ENCODE data around the gene FAR2.
"Not testable (repeated sequence)": the region's sequence is repeated elsewhere in the genome, so short reads cannot be mapped to it uniquely, and the experiment has no call there.

- not testable (repeated sequence) for TF ChIP-seq CTCF (IDR thresholded peaks at IDR 0.05); ZFX (IDR thresholded peaks at IDR 0.05; ENCODE audit: borderline replicate concordance)
Measured at GRCh38 chr12:29169978-29170377, 20.9 kb downstream of the FAR2 start.
